Measurements from ENCODE around the gene TIGD7. TPM values are rescaled to one million over a fixed set of nuclear protein-coding genes. Genes with fewer than 3 reads are reported as not detected.
A peak's percentile ranks its signal among the peaks of the same experiment; 100 is the strongest.

The TIGD7 gene
- total and polyA plus RNA-seq, 2 of the 13 experiments (the other 11 are each of a cell fraction or from before 2014, with no cell fraction given), result not detected

GRCh38 chr16:3283543-3284447 lies 21.4 kb downstream of the TIGD7 start (continued):
- TF ChIP-seq HMGXB3 (CRISPR knock-in tag; IDR thresholded peaks at IDR 0.05; ENCODE audit: borderline replicate concordance) (no peak), ZNF274 (CRISPR knock-in tag; IDR thresholded peaks at IDR 0.05) (no peak), ZBTB3 (CRISPR knock-in tag; IDR thresholded peaks at IDR 0.05; ENCODE audit: borderline replicate concordance, low read depth) (peak; percentile 28; the same call in 1 of the 2 replicates), MYC (CRISPR knock-in tag; IDR thresholded peaks at IDR 0.05; ENCODE audit: borderline replicate concordance) (no peak), KDM5A (IDR thresholded peaks at IDR 0.05; ENCODE audit: borderline replicate concordance, low read length) (peak; percentile 93), ZNF318 (CRISPR knock-in tag; IDR thresholded peaks at IDR 0.05) (no peak), ZMYM4 (CRISPR knock-in tag; IDR thresholded peaks at IDR 0.05) (no peak), ZNF24 (IDR thresholded peaks at IDR 0.05) (no peak), ZKSCAN5 (CRISPR knock-in tag; IDR thresholded peaks at IDR 0.05) (no peak), U2AF1 (optimal IDR thresholded peaks at IDR 0.05; ENCODE audit: low read depth, low read length) (no peak), ZNF234 (CRISPR knock-in tag; conservative IDR thresholded peaks at IDR 0.05) (no peak), ZNF138 (CRISPR knock-in tag; IDR thresholded peaks at IDR 0.05; ENCODE audit: low read depth) (no peak), ATF5 (CRISPR knock-in tag; IDR thresholded peaks at IDR 0.05; ENCODE audit: low read depth) (no peak), ZNF468 (CRISPR knock-in tag; IDR thresholded peaks at IDR 0.05) (no peak), NR2C2 (CRISPR knock-in tag; IDR thresholded peaks at IDR 0.05; ENCODE audit: borderline replicate concordance) (peak; percentile 10; the same call in 1 of the 2 replicates)

Data from HepG2 (cell line).